ENCODE measurements around the gene SLC22A7.
"Not testable (repeated sequence)": the region's sequence is repeated elsewhere in the genome, so short reads cannot be mapped to it uniquely, and the experiment has no call there.

The SLC22A7 gene

GRCh38 chr6:43346243-43346642, 48.2 kb downstream of the SLC22A7 start:
- DNase-seq: not testable (repeated sequence)

GRCh38 chr6:43347021-43347420, 49.0 kb downstream of the SLC22A7 start:
- DNase-seq: no peak

GRCh38 chr6:43347444-43347843, 49.4 kb downstream of the SLC22A7 start:
- no peak for DNase-seq

DNA sequence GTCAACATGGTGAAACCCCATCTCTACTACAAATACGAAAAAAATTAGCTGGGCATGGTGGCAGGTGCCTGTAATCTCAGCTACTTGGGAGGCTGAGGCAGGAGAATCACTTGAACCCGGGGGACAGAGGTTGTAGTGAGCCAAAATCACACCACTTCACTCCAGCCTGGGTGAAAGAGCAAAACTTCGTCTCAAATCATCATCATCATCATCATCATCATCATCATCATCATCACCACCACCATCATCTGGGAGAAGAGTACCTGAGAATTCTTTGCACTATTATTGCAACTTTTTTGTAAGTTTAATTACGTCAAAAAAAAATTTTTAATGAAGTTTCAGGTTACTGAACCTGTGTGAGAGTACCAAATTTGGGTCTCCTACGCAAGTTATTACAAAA, 53.9 kb downstream of the SLC22A7 start:
- DNase-seq: not testable (repeated sequence)

Data from activated CD4-positive, alpha-beta T cell treated with anti-CD3 and anti-CD28 coated beads, Interleukin-2, amount 50 U/mL, for 4 hours (primary cell).